Transverse colon (tissue), 4 donors: ENCODE results near the gene MCM3AP. TPM values are rescaled to one million over a fixed set of nuclear protein-coding genes. Genes with fewer than 3 reads are reported as not detected.

ENCODE experiments used
- DNase-seq: peaks from one replicate; pipeline ENCODE4 v3.0.0-alpha.2; 2019
- H3K27ac ChIP-seq, 4 donors: fragments of 200-600 bp; sonication (generic); 2 replicates each; pipeline ENCODE4 v1.5.1; 2016 to 2018; ENCODE audit warnings: inconsistent platforms in 4 of 4
- H3K27me3 ChIP-seq: fragments of 200-600 bp; sonication (generic); 2 replicates; pipeline ENCODE4 v1.5.1; 2017; ENCODE audit warnings: inconsistent platforms
- H3K36me3 ChIP-seq, 4 donors: fragments of 200-600 bp; sonication (generic); 2 replicates each; pipeline ENCODE4 v1.5.1; 2017 to 2019; ENCODE audit warnings: inconsistent platforms in 4 of 4
- H3K4me1 ChIP-seq, 4 donors: fragments of 200-600 bp; sonication (generic); 2 replicates each; pipeline ENCODE4 v1.5.1; 2017 to 2020; ENCODE audit warnings: inconsistent platforms in 4 of 4
- H3K4me3 ChIP-seq, 4 donors: fragments of 200-600 bp; sonication (generic); 1 replicate in 1 of 4; 2 replicates in 3 of 4; pipeline versions ENCODE4 v1.5.1 to v1.6.1; 2017 to 2019; ENCODE audit warnings: inconsistent platforms in 4 of 4
- H3K9me3 ChIP-seq, 2 donors: fragments of 200-600 bp; sonication (generic); 2 replicates each; pipeline ENCODE4 v1.5.1; 2017 to 2019; ENCODE audit warnings: inconsistent platforms in 2 of 2
- CTCF ChIP-seq, 5 experiments: fragments of 200-600 bp in 3 of 5; fragments of 450-650 bp in 2 of 5; sonication (generic) in 3 of 5; IDR thresholded peaks; 1 replicate in 2 of 5; 2 replicates in 3 of 5; pipeline ENCODE4 v1.5.1; 2016 to 2017; ENCODE audit warnings: antibody characterized with exemption in 5 of 5, inconsistent platforms in 3 of 5, mild to moderate bottlenecking in 2 of 5, moderate library complexity in 1 of 5
- EP300 ChIP-seq: sonication (generic); formaldehyde crosslinking; IDR thresholded peaks from one replicate; pipeline ENCODE4 v1.6.1; 2017; ENCODE audit warnings: antibody characterized with exemption, low read depth
- POLR2A ChIP-seq: fragments of 450-650 bp; IDR thresholded peaks from one replicate; pipeline ENCODE4 v1.6.1; 2016; ENCODE audit warnings: antibody characterized with exemption, mild to moderate bottlenecking, moderate library complexity
- POLR2AphosphoS5 ChIP-seq, 3 donors: sonication (generic); formaldehyde crosslinking; IDR thresholded peaks; one replicate each; pipeline ENCODE4 v1.6.1; 2016; ENCODE audit warnings: antibody characterized with exemption in 3 of 3
- WGBS, 2 donors: methylation state at CpG; one replicate each; pipeline ENCODE4 v1.1.5; 2018; ENCODE audit warnings: low coverage in 1 of 2; 5-methylcytosine and 5-hydroxymethylcytosine counted together
- in situ Hi-C, 4 donors: fragments of 200-750 bp; cut with MboI; loops; one replicate each; pipeline versions ENCODE4 v1.15.0 to v1.15.1; 2017; ENCODE audit warnings: low sequenced_read_pairs in 3 of 4, low pct_ligation_motif_present in 1 of 4, low pct_unique_long_range_greater_than_20kb in 1 of 4
- intact Hi-C: fragments of 100-400 bp; cut with DNase I; formaldehyde crosslinking; loops from one replicate; pipeline ENCODE4 v1.15.1; 2023; ENCODE audit warnings: low total_unique reads
- total RNA-seq, 4 donors: library from RNA; depleted of rRNA; stranded (reverse); fragments of >200 nt; gene quantifications; one replicate each; pipeline ENCODE4 v1.1.0, GENCODE V29; 2016

The MCM3AP gene
- total RNA-seq, 4 donors from 2014 or later: 87.4 to 348 (median 108) TPM

- intact Hi-C loops: no loop called here
- in situ Hi-C loops: no loop called here
- Histone ChIP-seq H3K27ac (no peak overlapping the region), H3K9me3 (no peaks in the 10 kb centered on the region), H3K4me3 (no peak overlapping the region), H3K4me1 (no peaks in the 10 kb centered on the region), H3K27me3 (no peaks in the 10 kb centered on the region), H3K36me3 (peaks cover 0 to 55% (median 8%) of the 10 kb centered on the region in 4 donors)
- DNase-seq: no peak
- WGBS, 2 donors: 90% methylated on average over 7 of the region's 21 CpGs; no CpG with 5 or more reads in 1 of the 2 donors
- TF ChIP-seq EP300 (no peak), POLR2AphosphoS5 (IDR thresholded peaks at IDR 0.05) (no peak), CTCF (IDR thresholded peaks at IDR 0.05) (no peak), POLR2A (no peak)
Measured at GRCh38 chr21:46207006-46207919, 78.1 kb downstream of the MCM3AP start.

- H3K27me3 ChIP-seq: no peaks in the 10 kb centered on the region
- TF ChIP-seq CTCF (IDR thresholded peaks at IDR 0.05) (no peak), POLR2A (no peak), POLR2AphosphoS5 (IDR thresholded peaks at IDR 0.05) (no peak), EP300 (no peak)
- H3K27ac ChIP-seq: no peak overlapping the region
- no peaks in the 10 kb centered on the region for H3K9me3 ChIP-seq
- WGBS, 2 donors: 94% methylated on average over 24 of the region's 24 CpGs; no CpG with 5 or more reads in 1 of the 2 donors
- intact Hi-C loops: no loop called here
- H3K4me1 ChIP-seq: no peaks in the 10 kb centered on the region
- H3K36me3 ChIP-seq: peaks cover 0 to 55% (median 8%) of the 10 kb centered on the region in 4 donors
- no peak overlapping the region for H3K4me3 ChIP-seq
- in situ Hi-C loops: no loop called here
- DNase-seq: peak; percentile 4
Measured at GRCh38 chr21:46206163-46207005, 79.0 kb downstream of the MCM3AP start.

- in situ Hi-C loops (no loop called here), intact Hi-C loops (no loop called here)
- Histone ChIP-seq H3K27me3 (no peaks in the 10 kb centered on the region), H3K4me1 (no peaks in the 10 kb centered on the region), H3K36me3 (peaks cover 0 to 55% (median 8%) of the 10 kb centered on the region in 4 donors), H3K27ac (no peak overlapping the region), H3K4me3 (no peak overlapping the region), H3K9me3 (no peaks in the 10 kb centered on the region)
- TF ChIP-seq CTCF (IDR thresholded peaks at IDR 0.05) (no peak), POLR2AphosphoS5 (IDR thresholded peaks at IDR 0.05) (no peak), POLR2A (no peak), EP300 (no peak)
- 99% methylated on average over 16 of the region's 16 CpGs; no CpG with 5 or more reads in 1 of the 2 donors for WGBS, 2 donors
- peak; percentile 3 for DNase-seq
Measured at GRCh38 chr21:46205766-46206162, 79.6 kb downstream of the MCM3AP start.

GRCh38 chr21:46205166-46205565 lies 80.2 kb downstream of the MCM3AP start:
- no peak overlapping the region for H3K4me3 ChIP-seq
- in situ Hi-C loops (no loop called here), intact Hi-C loops (no loop called here)
- H3K27me3 ChIP-seq: no peaks in the 10 kb centered on the region
- WGBS, 2 donors: 89 to 92% methylated on average over 2 to 18 of the region's 18 CpGs
- peaks cover 0 to 56% (median 10%) of the 10 kb centered on the region in 4 donors for H3K36me3 ChIP-seq
- H3K4me1 ChIP-seq: no peaks in the 10 kb centered on the region
- no peaks in the 10 kb centered on the region for H3K9me3 ChIP-seq
- no peak overlapping the region for H3K27ac ChIP-seq
- no peak for TF ChIP-seq CTCF (IDR thresholded peaks at IDR 0.05)
- TF ChIP-seq POLR2A: no peak
- no peak for TF ChIP-seq POLR2AphosphoS5 (IDR thresholded peaks at IDR 0.05)
- no peak for TF ChIP-seq EP300
- DNase-seq: no peak
